Activated naive CD4-positive, alpha-beta T cell treated with anti-CD3 and anti-CD28 coated beads, Interleukin-2, amount 10 ng/mL, durations not matched to agents 7 days and 5 days (primary cell): ENCODE results near the gene ADGRB2.

Experiments used
- CTCF ChIA-PET: fragments of 350-600 bp; sonication (Branson Sonifier 250); formaldehyde crosslinking; loops from one replicate; lab custom pipeline; 2021; ENCODE audit warnings: antibody characterized with exemption; lab: Charles Lee
- DNase-seq: peaks from one replicate; pipeline ENCODE4 v3.0.0-alpha.2; 2020
- H3K27ac Mint-ChIP-seq: one replicate; pipeline ENCODE4 v1.8.0; 2021; ENCODE audit warnings: mild to moderate bottlenecking, moderate library complexity, mixed read lengths
- H3K27me3 Mint-ChIP-seq: one replicate; pipeline ENCODE4 v1.8.0; 2021; ENCODE audit warnings: mild to moderate bottlenecking, mixed read lengths
- H3K36me3 Mint-ChIP-seq: one replicate; pipeline ENCODE4 v1.8.0; 2021; ENCODE audit warnings: mixed read lengths
- H3K4me1 Mint-ChIP-seq: one replicate; pipeline ENCODE4 v1.8.0; 2021; ENCODE audit warnings: mixed read lengths
- H3K4me3 Mint-ChIP-seq: one replicate; pipeline ENCODE4 v1.8.0; 2021; ENCODE audit warnings: mild to moderate bottlenecking, moderate library complexity, mixed read lengths
- H3K9me3 Mint-ChIP-seq: one replicate; pipeline ENCODE4 v1.8.0; 2021; ENCODE audit warnings: mixed read lengths

Gene ADGRB2

DNA sequence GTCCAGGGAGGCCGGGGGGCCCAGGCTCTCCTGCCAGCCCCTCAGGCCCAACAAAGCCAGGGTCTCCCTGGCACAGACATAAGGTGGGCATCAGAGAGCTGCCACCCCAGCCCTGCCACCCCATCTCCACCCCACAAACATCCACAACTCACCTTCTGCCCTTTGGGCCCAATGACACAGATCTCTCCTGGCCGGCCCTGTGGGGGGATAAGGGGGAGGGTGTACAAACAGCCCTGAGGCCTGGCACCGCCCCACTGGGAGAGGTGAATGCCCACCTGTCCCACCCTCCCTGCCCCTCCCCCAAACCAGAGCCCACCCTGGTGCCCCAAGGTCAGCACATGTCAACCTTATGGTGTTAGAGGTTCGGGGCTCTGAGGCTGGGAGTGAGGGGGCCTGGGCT, 72.7 kb downstream of the ADGRB2 start:
- Mint-ChIP-seq H3K27ac (no peak overlapping the region), H3K4me1 (no peaks in the 10 kb centered on the region), H3K36me3 (no peaks in the 10 kb centered on the region), H3K27me3 (peaks cover 13% of the 10 kb centered on the region), H3K9me3 (no peaks in the 10 kb centered on the region), H3K4me3 (no peak overlapping the region)
- no peak for DNase-seq
- CTCF ChIA-PET: no interaction called here

DNA sequence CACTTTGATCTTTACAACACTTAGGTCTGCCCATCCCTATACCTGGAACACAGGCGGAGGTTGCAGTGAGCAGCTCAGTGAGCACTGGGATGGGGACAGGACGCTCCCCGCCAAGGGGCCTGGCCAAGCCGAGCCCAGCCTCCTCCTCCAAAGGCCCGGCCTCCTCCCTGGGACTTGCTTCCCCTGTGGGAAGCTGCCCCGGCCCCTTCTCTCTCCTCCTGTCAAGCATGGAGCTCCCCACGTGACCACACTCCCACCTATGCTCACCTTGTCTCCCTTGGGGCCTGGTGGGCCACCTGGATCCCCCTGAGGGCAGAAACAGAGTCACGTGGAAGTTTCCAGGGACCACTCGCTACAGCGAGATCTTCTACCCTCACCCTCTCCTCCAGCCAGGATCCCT, 73.2 kb downstream of the ADGRB2 start:
- no peaks in the 10 kb centered on the region for H3K9me3 Mint-ChIP-seq
- H3K4me3 Mint-ChIP-seq: no peak overlapping the region
- H3K36me3 Mint-ChIP-seq: no peaks in the 10 kb centered on the region
- DNase-seq: no peak
- H3K27ac Mint-ChIP-seq: no peak overlapping the region
- peaks cover 16% of the 10 kb centered on the region for H3K27me3 Mint-ChIP-seq
- CTCF ChIA-PET: no interaction called here
- H3K4me1 Mint-ChIP-seq: no peaks in the 10 kb centered on the region

DNA sequence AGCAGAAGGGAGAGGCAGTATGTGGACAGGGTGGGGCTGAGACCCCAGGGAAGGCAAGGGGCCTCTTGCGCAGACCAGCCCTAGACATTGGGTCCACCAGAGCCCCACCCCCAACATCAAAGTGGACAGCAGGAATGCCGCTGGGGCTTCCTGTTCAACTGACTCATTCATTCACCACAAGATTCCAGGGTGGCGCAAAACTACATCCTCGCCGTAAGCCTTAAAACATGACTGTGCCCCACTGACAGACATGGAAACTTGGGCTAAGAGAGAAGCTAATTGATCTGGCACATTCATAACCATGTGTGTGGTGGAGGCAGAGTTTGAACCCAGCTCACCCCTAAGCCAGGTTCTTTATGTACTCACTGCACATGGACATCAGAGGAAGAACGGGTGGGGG, 74.3 kb downstream of the ADGRB2 start:
- H3K27ac Mint-ChIP-seq: no peak overlapping the region
- H3K36me3 Mint-ChIP-seq: no peaks in the 10 kb centered on the region
- no peak overlapping the region for H3K4me3 Mint-ChIP-seq
- CTCF ChIA-PET: no interaction called here
- DNase-seq: no peak
- peaks cover 21% of the 10 kb centered on the region for H3K27me3 Mint-ChIP-seq
- no peaks in the 10 kb centered on the region for H3K4me1 Mint-ChIP-seq
- no peaks in the 10 kb centered on the region for H3K9me3 Mint-ChIP-seq

DNA sequence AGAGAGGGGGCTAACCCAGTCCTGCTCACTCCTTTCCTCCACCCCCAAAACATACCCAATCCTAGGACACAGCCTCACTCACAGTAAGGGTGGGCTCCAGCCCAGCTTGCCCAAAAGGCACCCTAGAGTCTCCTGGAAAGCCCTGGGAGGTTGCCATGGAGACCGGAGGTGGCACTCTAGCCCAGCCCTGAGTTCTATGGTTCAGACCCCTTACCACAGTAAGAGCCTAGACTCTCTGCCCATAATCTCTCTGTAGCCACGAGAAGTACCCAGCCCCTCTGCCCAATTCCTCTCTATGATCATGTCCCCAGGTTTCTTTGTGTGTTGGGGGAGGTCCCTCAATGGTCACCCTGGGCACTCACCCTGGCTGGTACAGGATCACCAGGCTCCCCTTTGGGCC, 74.8 kb downstream of the ADGRB2 start:
- no peak for DNase-seq
- Mint-ChIP-seq H3K27ac (no peak overlapping the region), H3K9me3 (no peaks in the 10 kb centered on the region), H3K4me3 (no peak overlapping the region), H3K36me3 (no peaks in the 10 kb centered on the region), H3K27me3 (peaks cover 21% of the 10 kb centered on the region), H3K4me1 (no peaks in the 10 kb centered on the region)
- CTCF ChIA-PET: no interaction called here

DNA sequence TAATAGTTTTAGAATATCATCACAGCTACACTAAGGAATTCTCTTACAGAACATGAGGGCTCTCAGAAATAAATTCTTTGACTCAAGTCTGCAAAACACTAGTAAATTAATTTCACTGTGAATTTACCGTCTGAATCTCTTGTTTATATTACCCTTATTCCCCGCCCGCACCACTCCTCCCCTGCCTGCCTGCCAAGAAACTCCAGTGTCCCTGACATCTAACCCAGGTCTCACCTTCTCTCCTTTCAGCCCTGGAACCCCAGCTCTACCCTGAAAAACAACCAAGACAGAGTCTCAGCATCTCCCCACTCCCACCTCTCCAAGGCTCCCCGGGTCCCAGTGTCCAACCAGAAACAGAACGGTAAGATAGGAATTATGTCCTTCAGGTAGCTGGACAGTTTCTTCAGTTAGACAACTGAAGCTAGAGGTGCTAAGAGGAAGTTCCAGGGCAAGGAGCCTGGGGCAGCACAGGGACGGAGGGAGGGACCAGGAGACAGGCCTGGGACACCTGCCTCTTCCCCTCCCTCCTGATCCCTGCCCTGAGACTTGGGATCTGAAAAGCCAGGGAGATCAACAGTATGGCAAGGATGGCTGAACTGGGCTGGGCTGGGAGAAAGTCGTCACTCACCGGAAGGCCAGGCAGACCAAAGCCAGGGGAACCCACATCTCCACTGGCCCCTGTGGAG, 75.8 kb downstream of the ADGRB2 start:
- Mint-ChIP-seq H3K9me3 (no peaks in the 10 kb centered on the region), H3K27me3 (peaks cover 21% of the 10 kb centered on the region), H3K4me1 (no peaks in the 10 kb centered on the region), H3K4me3 (no peak overlapping the region), H3K36me3 (no peaks in the 10 kb centered on the region), H3K27ac (no peak overlapping the region)
- DNase-seq: no peak
- CTCF ChIA-PET: no interaction called here

DNA sequence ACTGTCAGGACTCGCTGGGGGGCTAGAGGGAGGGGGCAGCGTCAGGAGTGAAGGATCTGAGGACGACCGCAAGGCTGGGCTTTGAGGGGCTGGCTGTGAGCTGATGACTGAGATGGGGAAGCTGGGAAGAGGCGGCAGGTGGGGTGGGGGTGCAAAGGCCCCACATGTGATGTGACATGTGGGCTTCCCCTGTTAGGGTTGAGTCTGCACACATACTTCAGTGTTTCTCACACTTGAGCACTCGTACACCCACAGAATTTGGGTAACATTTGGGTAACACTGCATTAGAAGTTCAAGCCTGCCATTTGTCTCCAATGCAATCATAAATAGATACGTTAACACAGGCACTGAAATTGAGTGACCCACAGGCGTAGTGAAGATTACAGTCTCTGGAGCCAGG, 76.5 kb downstream of the ADGRB2 start:
- peak overlapping the region; percentile 45 for H3K27ac Mint-ChIP-seq
- DNase-seq: no peak
- peaks cover 25% of the 10 kb centered on the region for H3K27me3 Mint-ChIP-seq
- no peak overlapping the region for H3K4me3 Mint-ChIP-seq
- no peaks in the 10 kb centered on the region for H3K4me1 Mint-ChIP-seq
- H3K9me3 Mint-ChIP-seq: no peaks in the 10 kb centered on the region
- H3K36me3 Mint-ChIP-seq: no peaks in the 10 kb centered on the region
- CTCF ChIA-PET: no interaction called here

DNA sequence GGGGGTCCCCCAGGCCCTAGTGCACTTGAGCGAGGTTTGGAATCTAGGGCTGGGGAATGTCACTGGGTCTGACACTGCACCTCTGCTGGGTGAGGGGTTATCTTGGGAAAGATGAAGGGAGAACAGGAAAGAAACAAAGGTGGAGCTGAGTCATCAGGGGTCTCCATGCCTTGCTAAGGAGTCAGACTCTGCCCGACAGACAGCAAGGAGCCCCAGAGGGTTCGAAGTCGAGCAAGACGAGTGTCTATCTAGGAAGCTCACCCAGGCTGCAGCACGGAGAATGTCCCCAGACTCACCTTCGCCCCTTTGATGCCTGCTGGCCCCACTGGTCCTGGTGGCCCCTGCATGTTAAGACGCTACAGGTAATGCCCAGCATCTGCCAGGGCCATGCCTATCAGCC, 78.3 kb downstream of the ADGRB2 start:
- Mint-ChIP-seq H3K36me3 (no peaks in the 10 kb centered on the region), H3K4me3 (no peak overlapping the region), H3K4me1 (no peaks in the 10 kb centered on the region), H3K27ac (no peak overlapping the region), H3K9me3 (no peaks in the 10 kb centered on the region), H3K27me3 (peaks cover 34% of the 10 kb centered on the region)
- CTCF ChIA-PET: no interaction called here
- DNase-seq: no peak

DNA sequence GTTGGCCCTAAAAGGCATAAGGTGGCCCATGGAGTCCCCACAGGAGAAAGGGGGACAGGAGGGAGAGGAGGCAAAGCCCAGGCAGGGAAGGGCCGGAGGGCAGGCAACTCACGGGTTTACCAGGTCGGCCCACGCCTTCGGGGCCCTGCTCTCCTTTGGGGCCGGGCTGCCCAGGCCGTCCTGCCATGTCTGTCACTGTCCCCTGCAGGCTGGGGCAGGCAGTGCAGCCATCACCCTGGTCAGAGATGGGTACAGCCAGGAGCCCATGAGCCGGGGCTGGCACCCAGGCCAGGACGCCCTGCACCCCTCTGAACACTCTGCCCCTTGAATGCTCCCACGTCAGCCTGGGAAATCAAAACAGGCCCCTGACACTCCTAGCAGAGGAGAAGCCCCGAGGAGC, 80.1 kb downstream of the ADGRB2 start:
- CTCF ChIA-PET: no interaction called here
- H3K36me3 Mint-ChIP-seq: no peaks in the 10 kb centered on the region
- no peaks in the 10 kb centered on the region for H3K4me1 Mint-ChIP-seq
- no peak overlapping the region for H3K4me3 Mint-ChIP-seq
- H3K27me3 Mint-ChIP-seq: peaks cover 40% of the 10 kb centered on the region
- no peaks in the 10 kb centered on the region for H3K9me3 Mint-ChIP-seq
- DNase-seq: no peak
- no peak overlapping the region for H3K27ac Mint-ChIP-seq

DNA sequence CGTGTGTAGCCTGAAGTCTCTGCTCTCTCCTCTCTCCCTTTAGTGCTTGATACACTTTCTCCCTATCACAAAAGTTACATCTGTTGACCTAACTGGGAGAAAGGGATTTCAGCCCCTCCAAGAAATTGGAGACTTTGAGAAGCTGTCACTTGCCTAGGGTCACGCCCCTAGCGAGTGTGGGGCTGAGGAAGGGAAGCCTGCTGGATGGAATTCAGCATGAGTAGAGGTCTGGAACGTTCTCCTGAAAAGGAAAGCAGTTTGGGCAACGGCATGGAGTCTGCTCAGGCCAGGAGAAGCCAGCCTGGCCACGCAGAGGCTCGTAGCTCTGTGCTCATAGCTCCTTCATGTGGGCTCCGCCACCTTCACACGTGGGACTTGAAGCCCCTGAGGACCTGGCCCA, 82.7 kb downstream of the ADGRB2 start:
- H3K4me1 Mint-ChIP-seq: no peaks in the 10 kb centered on the region
- no peaks in the 10 kb centered on the region for H3K9me3 Mint-ChIP-seq
- CTCF ChIA-PET: interaction anchor here (0.6 kb wide), 1 partner anchor 44 kb away, joined by 3 read pairs; no protein-coding TSS in a partner anchor
- no peak overlapping the region for H3K4me3 Mint-ChIP-seq
- no peak overlapping the region for H3K27ac Mint-ChIP-seq
- no peaks in the 10 kb centered on the region for H3K36me3 Mint-ChIP-seq
- no peak for DNase-seq
- peaks cover 53% of the 10 kb centered on the region for H3K27me3 Mint-ChIP-seq

DNA sequence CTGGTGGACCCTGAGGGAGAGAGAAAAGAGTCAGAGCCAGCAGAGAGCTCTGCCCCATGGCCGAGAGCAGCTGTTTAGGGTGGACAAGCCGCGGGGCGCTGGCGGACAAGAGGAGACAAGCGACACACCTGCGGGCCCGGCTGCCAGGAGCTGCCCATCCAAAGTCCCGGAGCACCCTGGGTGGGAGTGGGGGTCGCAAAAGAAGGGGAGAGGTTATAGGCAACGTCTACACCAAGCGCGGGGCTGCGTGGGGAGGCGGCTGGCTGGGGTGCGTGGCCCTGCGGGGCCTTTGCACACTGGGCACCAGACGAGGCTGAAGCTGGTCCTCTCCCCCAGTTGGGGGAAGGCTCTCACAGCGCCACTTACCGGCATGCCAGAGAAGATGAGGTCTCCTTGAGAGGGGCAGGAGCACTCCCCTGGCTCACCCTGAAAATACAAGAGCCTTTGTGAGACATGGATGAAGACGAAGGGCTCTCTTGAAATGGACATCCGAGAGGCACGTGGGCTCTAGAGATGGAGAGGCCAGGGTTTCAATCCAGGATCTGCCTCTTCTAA, 84.4 kb downstream of the ADGRB2 start:
- Mint-ChIP-seq H3K4me3 (no peak overlapping the region), H3K27me3 (peaks cover 57% of the 10 kb centered on the region), H3K36me3 (no peaks in the 10 kb centered on the region), H3K9me3 (no peaks in the 10 kb centered on the region), H3K27ac (no peak overlapping the region), H3K4me1 (no peaks in the 10 kb centered on the region)
- DNase-seq: no peak
- CTCF ChIA-PET: no interaction called here

DNA sequence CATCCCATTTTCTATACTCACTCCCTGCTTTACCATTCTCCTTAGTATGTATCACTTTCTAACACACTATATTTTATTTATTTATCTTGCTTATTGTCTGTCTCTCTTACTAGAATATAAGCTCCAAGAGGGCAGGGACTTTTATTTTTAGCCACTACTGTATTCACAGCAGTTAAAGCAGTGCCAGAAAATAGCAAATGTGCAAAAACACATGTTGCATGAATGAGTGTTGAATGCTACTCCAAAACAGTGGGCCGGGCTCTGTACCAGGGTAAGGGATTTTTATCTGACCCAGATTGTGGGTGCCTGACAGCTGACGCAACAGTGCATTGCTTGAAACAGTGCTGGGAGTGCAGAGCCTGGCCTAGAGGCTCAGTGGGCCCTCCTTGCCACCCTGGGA, 85.0 kb downstream of the ADGRB2 start:
- Mint-ChIP-seq H3K27ac (no peak overlapping the region), H3K4me3 (no peak overlapping the region), H3K4me1 (no peaks in the 10 kb centered on the region), H3K9me3 (no peaks in the 10 kb centered on the region), H3K36me3 (no peaks in the 10 kb centered on the region), H3K27me3 (peaks cover 58% of the 10 kb centered on the region)
- no peak for DNase-seq
- CTCF ChIA-PET: interaction anchor here (0.6 kb wide), 1 partner anchor 62 kb away, joined by 3 read pairs; the partner anchor contains the start of gene HCRTR1

DNA sequence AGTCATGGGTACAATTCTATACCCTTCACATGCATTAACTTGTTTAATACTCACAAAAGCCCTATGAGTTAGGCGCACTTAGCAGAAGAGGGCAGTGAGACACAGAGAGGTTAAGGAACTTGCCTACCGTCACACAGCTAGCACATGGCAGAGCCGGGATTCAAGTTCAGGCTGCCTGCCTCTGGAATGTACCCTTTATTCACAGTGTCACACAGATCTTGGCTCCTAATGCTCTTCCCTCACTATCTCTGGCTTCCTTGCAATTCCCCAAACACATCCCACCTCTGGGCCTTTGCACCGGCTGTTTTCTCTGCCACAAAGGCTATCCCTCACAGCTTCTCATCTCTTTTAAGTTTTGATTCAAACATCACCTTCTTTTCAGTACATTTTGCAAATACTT, 85.5 kb downstream of the ADGRB2 start:
- CTCF ChIA-PET: interaction anchor here (0.6 kb wide), 1 partner anchor 62 kb away, joined by 3 read pairs; the partner anchor contains the start of gene HCRTR1
- H3K4me1 Mint-ChIP-seq: no peaks in the 10 kb centered on the region
- DNase-seq: no peak
- no peaks in the 10 kb centered on the region for H3K36me3 Mint-ChIP-seq
- H3K27ac Mint-ChIP-seq: no peak overlapping the region
- H3K27me3 Mint-ChIP-seq: peaks cover 58% of the 10 kb centered on the region
- H3K9me3 Mint-ChIP-seq: no peaks in the 10 kb centered on the region
- no peak overlapping the region for H3K4me3 Mint-ChIP-seq

DNA sequence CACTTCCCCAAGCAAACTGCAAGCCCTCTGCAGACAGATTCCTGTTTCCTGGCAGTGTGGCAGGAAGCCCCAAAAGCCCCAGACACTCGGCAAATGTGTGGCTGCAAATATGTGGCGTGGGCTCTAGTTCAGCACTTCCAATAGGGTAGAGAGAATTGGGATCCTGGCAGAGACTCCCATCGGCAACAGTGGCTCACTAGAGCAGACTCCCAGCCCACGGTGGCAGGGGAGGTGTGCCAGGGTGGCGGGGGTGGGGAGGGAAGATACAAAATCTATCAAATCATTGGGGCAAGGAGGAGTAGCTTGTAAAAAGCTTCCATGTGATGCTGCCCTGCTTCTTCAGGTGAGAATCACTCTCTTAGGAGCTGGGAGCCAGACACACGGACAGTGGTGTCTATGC, 86.2 kb downstream of the ADGRB2 start:
- no peaks in the 10 kb centered on the region for H3K4me1 Mint-ChIP-seq
- H3K4me3 Mint-ChIP-seq: no peak overlapping the region
- no peak for DNase-seq
- H3K36me3 Mint-ChIP-seq: no peaks in the 10 kb centered on the region
- CTCF ChIA-PET: interaction anchor here (0.9 to 1.3 kb wide), 2 partner anchors 10 to 35 kb away, joined by 3 to 4 read pairs; no protein-coding TSS in a partner anchor
- no peak overlapping the region for H3K27ac Mint-ChIP-seq
- peaks cover 57% of the 10 kb centered on the region for H3K27me3 Mint-ChIP-seq
- H3K9me3 Mint-ChIP-seq: no peaks in the 10 kb centered on the region

DNA sequence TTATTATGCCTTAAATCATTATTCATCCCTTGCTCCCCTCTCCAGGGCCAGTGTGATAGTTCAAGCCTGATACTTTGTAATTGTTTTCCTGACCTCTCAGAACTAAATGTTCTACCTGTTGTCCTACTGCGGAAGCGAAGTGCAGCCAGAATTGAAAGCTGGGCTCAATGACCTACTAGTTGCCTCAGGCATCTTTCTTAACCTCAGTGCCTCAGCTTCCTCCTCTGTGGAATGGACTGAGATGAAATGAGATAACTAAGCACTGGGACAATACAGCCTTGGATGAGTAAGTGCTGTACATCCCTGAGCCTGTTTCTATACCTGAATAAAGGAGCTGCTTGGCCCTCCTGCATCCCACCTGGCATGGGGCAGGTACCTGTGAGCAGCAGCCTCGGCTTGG, 86.7 kb downstream of the ADGRB2 start:
- Mint-ChIP-seq H3K27ac (no peak overlapping the region), H3K4me3 (no peak overlapping the region), H3K36me3 (no peaks in the 10 kb centered on the region), H3K27me3 (peaks cover 53% of the 10 kb centered on the region), H3K9me3 (no peaks in the 10 kb centered on the region), H3K4me1 (no peaks in the 10 kb centered on the region)
- CTCF ChIA-PET: interaction anchor here (0.9 to 1.3 kb wide), 2 partner anchors 9 to 35 kb away, joined by 3 to 4 read pairs; no protein-coding TSS in a partner anchor
- DNase-seq: no peak
